Activated effector memory CD4-positive, alpha-beta T cell treated with anti-CD3 and anti-CD28 coated beads, Interleukin-2, amount 50 U/mL, for 16 hours (primary cell): ENCODE data around the gene CBFA2T3.

Experiments used
- DNase-seq: peaks from one replicate; pipeline ENCODE4 v3.0.0-alpha.2; 2020

Gene CBFA2T3

DNA sequence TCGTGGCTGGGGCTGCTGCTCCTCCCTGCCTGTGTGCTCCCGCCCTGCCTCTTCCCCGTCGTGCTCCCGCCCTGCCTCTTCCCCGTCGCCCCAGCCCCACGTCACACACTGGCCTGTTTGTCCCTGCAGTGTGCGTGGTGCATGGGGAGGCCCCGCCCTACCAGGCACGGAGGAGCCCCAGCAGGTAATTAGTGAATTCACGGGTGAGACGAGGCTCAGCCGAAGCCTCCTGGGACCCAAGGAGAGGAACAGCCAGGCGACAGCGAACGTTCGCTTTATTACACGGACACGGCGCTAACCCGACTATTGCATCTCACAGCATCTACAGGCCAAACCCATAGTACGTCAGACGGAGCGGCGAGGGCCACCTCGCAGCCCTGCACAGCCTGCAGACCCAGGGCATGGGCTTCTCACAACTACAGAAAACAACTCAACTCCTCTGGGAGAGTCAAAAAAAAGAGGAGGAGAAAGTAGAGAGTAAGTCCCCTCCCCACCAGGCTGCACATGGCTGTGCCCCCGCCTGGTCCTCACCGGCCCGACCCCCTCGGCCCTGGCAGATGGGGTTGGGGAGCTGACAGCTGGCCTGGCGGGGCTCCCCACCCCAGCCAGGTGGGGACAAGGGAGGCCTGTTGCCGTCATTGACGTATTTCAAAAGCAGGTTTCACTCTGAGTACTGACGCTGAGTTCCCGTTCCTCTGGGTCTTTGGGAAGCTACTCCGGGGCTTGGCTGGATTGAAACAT lies 106.2 kb downstream of the CBFA2T3 start:
- no peak for DNase-seq

DNA sequence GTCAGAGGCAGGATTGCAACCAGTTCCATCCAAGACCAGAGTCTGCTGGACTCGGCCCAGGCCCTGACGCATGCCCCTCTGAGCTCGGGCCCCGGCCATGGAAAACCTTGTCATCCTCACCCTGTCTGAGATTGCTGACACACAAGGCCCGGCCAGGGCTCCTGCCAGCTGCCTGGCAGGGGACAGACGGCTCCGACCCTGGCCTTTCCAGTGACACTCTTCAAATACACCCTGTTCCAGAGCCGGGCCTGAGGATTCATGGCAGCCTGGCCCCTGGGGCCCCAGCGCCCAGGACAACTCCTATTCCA lies 107.4 kb downstream of the CBFA2T3 start:
- DNase-seq = no peak

DNA sequence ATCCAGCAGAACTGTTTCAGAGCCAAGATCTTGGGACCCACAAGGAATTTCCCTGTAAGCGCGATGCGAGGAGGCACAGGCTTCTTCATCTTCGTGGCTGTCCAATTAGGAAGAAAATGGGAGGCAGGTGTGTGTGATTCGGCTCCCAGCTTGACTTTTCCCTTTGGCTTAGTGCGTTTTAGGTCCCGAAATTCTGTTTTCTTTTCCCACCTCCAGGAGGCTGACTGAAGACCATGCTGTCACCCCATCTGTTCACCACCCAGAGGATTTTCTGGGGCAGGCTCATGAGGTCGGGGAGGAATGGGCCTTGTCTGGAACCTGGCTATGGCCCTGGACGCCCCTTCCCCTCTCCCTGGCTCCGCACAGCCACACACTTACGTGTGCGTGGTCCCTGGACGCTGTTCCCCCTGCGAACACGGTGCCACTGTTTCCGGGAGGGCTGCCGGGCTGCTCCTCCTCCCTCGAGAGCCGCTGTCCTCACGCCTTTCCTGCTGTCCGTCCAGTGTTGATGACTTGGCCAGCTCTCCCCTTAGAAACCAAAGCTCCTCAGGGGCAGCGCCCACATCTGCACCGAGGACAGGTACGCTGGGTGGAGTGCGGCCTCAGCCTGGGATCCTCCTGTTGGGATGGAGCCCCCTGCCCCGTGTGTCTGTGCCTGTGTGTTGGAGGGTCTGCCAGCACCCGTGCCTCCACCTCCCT lies 107.9 kb downstream of the CBFA2T3 start:
- no peak for DNase-seq

- DNase-seq = no peak
Observed at GRCh38 chr16:88867581-88868246, 109.3 kb downstream of the CBFA2T3 start.

DNA sequence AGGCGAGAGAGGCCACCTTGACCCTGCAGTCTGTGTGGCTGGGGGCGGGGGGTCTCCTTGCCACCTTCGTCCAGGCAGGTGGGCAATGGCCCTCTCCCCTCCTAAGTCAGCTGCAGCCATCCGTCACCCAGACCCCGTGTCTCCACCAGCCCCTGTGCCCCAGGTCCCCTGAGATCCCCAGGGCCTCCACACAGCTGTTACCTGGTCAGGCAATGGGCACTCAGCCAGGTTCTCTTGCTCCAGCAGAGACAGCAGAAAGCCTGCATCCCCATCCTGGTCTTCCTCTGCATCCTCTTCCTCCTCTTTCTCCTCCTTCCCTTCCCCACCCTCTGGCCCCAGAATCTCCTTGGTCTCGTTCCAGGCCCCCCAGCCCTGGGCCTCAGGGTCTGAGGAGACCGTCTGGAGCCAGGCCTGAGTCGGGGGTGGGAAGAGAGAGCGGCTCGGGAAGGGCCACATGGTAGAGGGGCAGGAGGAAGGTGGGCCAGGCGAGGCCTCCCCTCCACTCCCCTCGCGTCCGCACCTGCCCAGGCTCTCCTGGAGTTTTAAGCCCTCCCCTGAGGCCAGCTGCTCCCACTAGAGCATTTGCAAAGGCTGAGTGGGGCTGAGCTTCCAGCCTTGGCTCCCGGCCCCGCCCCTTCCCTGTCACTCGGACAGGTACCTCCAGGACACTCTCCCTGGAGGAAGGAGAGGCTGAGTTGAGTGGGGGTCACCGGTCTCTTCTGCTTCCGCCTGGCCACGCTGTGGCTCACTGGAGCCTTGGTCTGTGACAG lies 110.7 kb downstream of the CBFA2T3 start, which contains the start of gene PABPN1L:
Gene PABPN1L, minus strand, starts transcription at position 510 of the 770 bp plus-strand sequence. Its CDS starts 54 bp downstream, at position 456.
- no peak for DNase-seq

DNA sequence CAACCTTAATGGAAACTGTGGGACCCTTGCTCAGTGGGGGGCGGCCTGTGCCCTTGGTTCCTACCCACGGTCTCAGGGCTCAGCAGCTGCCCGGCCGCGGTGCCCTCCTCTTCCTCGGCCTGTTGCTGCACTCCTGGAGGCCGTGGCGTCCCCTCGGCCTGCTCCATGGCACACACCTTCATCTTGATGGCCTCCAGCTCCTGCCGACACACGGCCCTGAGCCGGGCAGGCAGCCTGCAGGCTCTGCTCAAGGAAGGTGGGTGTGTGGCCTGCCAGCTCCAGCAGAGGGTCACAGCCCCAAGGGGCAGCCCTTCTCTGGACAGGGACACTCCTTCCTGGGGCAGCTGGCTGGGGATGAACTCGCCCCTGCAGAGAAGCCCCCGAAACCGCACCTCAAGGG lies 111.3 kb downstream of the CBFA2T3 start:
- no peak for DNase-seq

DNA sequence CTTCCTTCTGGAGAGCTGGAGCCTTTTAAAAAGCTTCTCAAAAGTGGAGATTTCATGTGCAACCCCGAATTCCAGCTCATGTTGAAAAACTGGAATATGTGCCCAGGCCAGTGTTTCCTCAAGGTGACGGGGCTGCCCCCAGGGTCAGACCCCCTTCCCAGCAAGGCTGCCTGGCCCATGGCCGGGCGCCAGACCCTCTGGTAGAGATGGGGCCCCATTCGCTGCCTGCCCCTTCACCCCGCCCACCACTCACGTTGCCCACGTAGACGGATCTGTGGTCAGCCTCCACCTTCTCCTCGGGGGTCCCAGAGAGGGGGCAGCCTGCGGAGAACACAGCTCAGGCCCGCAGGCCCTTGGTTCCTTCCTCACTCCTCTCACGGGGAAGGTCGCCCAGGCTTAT lies 111.7 kb downstream of the CBFA2T3 start:
- DNase-seq = no peak

- no peak for DNase-seq
Observed at GRCh38 chr16:88864521-88864920, 112.5 kb downstream of the CBFA2T3 start.

DNA sequence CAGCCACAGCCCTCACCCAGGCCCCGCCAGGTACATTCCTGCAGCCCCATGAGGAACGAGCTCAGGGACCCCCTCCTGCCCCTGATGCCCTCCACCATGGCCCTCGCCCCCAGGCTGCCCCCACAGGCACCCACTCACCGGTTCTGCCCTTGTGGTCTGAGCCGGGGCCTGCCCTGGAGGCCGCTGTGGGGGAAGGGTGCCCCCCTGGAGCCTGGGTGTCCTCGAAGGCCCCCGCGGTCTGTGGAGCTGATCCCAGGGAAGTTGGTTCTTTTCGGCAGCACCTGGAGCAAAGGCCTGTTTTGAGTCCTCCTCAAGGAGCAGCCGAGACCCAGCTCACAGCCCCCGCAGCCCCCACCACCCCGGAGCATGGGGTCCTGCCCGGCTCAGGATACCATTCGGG lies 112.9 kb downstream of the CBFA2T3 start:
- DNase-seq = no peak

- DNase-seq = no peak
Observed at GRCh38 chr16:88863426-88863825, 113.6 kb downstream of the CBFA2T3 start.

DNA sequence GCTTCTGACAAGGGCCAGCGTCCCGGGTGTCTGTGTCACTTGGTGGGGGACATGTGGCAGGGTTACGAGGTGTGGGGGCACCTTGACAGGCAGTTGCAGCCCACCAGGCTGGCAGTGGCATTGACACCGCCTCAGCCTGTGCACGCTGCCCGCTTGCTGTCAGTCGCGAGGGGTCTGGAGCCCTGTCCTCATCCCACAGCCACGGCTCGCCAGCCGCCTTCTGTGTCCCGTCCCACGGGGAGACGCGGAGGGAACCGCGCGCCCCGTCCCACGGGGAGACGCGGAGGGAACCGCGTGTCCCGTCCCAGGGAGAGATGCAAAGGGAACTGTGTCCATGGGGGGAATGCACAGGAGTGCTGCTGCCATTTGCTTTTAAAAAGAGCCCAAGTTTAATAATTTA lies 114.0 kb downstream of the CBFA2T3 start:
- no peak for DNase-seq

GRCh38 chr16:88861359-88861758 lies 115.6 kb downstream of the CBFA2T3 start:
- DNase-seq = no peak

GRCh38 chr16:88859381-88860091 lies 117.5 kb downstream of the CBFA2T3 start:
- no peak for DNase-seq

DNA sequence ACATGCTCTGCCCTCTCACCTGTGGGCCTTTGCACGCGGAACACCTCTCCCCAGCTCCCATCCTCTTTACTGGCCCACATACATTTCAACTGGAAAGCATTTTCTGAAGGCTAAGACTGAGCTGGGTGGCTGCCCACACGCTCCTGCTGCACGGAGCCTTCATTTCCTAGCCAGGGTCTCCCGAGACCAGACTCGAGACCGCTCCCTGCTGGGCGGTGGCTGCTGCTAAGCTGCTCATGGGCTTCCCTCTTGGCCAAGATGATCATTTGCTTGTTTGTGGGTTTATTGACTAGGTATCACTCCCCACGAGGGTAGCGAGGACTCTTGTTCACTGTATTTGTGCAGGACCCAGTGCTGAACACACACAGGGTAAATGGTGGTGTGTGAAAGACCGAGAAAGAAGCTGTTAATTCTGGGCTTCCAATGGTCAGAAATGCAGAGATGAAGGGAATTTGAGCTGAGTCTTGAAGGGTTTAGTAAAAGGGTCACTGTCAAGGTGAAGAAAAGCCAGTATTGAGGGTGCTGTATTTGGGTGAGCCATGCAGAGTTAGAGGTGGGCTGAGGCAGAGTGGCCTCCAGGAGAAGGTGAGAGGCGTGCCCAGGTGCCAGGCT lies 119.2 kb downstream of the CBFA2T3 start:
- peak; percentile 91 for DNase-seq

DNA sequence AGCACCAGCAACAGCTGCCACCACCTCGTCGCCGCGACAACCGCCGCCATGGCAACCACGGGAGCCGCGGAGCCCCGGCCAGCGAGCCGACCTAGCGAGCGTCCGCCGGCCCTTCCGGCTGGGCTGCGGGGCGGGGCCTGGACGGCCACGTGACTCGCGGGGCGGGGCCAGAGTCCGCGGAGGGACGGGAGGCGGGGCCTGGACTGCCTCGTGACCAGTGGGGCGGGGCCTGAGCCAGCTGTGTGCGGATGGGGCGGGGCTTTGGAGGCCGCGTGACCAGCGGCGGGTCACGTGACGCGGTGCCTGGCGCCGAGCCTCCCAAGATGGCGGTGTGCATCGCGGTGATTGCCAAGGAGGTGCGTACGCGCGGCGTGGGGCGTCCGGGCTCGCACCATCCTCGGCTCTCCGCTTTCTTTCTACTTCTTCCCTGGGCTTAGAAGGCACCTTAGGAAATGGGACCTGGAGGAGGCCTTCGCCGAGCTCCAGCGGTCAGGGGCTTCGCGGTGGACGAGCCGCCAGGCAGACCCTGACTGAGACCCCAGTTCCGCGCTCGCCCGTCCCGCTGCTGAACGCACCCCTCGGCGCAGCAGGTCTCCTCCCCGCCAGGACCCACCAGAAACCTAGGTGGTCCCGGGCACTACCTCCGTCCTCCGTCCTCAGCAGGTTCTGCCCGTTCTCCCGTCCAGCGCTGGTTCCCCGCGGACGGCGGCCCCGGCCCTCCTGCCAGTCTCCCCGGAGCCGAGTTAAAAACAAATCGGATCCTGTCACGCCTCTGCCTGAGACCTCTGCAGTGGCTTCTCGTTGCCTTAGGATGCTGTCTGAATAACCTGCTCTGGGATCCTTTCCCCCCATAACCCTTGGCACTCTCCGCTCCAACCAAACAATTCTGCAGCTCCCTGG lies 119.9 kb downstream of the CBFA2T3 start, which contains the start of the genes GALNS and TRAPPC2L:
Gene GALNS, minus strand, starts transcription at position 120 of the 900 bp plus-strand sequence. Its CDS starts 70 bp downstream, at position 50.
Gene TRAPPC2L, plus strand, starts transcription at position 300 of the 900 bp plus-strand sequence. Its CDS starts 24 bp downstream, at position 324.
- peak; percentile 100 for DNase-seq

- peak; percentile 69 for DNase-seq
Observed at GRCh38 chr16:88856122-88856827, 120.7 kb downstream of the CBFA2T3 start.

- no peak for DNase-seq
Observed at GRCh38 chr16:88855736-88856121, 121.3 kb downstream of the CBFA2T3 start.

GRCh38 chr16:88855176-88855575 lies 121.8 kb downstream of the CBFA2T3 start:
- DNase-seq = no peak

GRCh38 chr16:88854306-88855111 lies 122.5 kb downstream of the CBFA2T3 start:
- DNase-seq = no peak
